IMR-90 (cell line): Measurements from ENCODE around the gene HARS1. TPM values are rescaled to one million over a fixed set of nuclear protein-coding genes. Genes with fewer than 3 reads are reported as not detected.

ENCODE experiments used
- ATAC-seq: fragments of 200-7000 bp; cut with Tn5 transposase; 2 replicates; pipeline ENCODE4 v1.9.1; 2020; ENCODE audit warnings: low read depth, mild to moderate bottlenecking, moderate library complexity
- BruUV-seq: library from RNA; stranded (reverse); fragments of 400-500 nt; replicated peaks from 2 replicates; lab custom pipeline; 2021; lab: Mats Ljungman, UMichigan
- CTCF ChIA-PET: fragments of 300-600 bp; formaldehyde crosslinking; extraction: SDS; loops from one replicate; lab custom pipeline; 2021; ENCODE audit warnings: antibody characterized with exemption; lab: Yijun Ruan, JAX
- POLR2A ChIA-PET: fragments of 300-600 bp; sonication (Branson Sonifier 250); formaldehyde crosslinking; loops from one replicate; lab custom pipeline; 2022; ENCODE audit warnings: antibody characterized with exemption; ENCODE audit not compliant: unreplicated experiment; lab: Charles Lee
- DNase-seq: peaks from one replicate; pipeline ENCODE4 v3.0.0; 2013
- H2AFZ ChIP-seq: replicated peaks from 2 replicates; pipeline ENCODE3; 2013; ENCODE audit warnings: low read length, mild to moderate bottlenecking; ENCODE audit not compliant: poor library complexity
- H2AK5ac ChIP-seq: 2 replicates; pipeline ENCODE4 v1.6.1; 2013; ENCODE audit warnings: low read depth, low read length, inconsistent platforms
- H2AK9ac ChIP-seq: replicated peaks from 2 replicates; pipeline ENCODE3; 2013; ENCODE audit warnings: mild to moderate bottlenecking, low read depth, low read length, moderate library complexity; ENCODE audit not compliant: poor library complexity
- H2BK120ac ChIP-seq: 2 replicates; pipeline ENCODE4 v1.6.1; 2013; ENCODE audit warnings: low read depth, low read length, inconsistent platforms
- H2BK15ac ChIP-seq: 3 replicates; pipeline ENCODE4 v1.6.1; 2013; ENCODE audit warnings: low read depth, low read length, inconsistent platforms
- H2BK20ac ChIP-seq: 2 replicates; pipeline ENCODE4 v1.6.1; 2013; ENCODE audit warnings: low read depth, mild to moderate bottlenecking, inconsistent platforms, low read length, moderate library complexity
- H2BK5ac ChIP-seq: 2 replicates; pipeline ENCODE4 v1.6.1; 2013; ENCODE audit warnings: mild to moderate bottlenecking, low read depth, low read length, inconsistent platforms; ENCODE audit not compliant: poor library complexity, severe bottlenecking
- H3K14ac ChIP-seq: replicated peaks from 2 replicates; pipeline ENCODE4 v1.6.1; 2013; ENCODE audit warnings: low read depth, low read length, inconsistent platforms
- H3K18ac ChIP-seq: 2 replicates; pipeline ENCODE4 v1.6.1; 2013; ENCODE audit warnings: low read depth, low read length, control low read depth
- H3K23ac ChIP-seq: 2 replicates; pipeline ENCODE4 v1.6.1; 2013; ENCODE audit warnings: low read depth, low read length, inconsistent platforms
- H3K27ac ChIP-seq: 2 replicates; pipeline ENCODE4 v1.5.1; 2013; ENCODE audit warnings: mild to moderate bottlenecking, control low read depth, low read length; ENCODE audit not compliant: insufficient read depth
- H3K27me3 ChIP-seq: 2 replicates; pipeline ENCODE4 v1.6.1; 2013; ENCODE audit warnings: low read length; ENCODE audit not compliant: control insufficient read depth, insufficient read depth
- H3K36me3 ChIP-seq: 2 replicates; pipeline ENCODE4 v1.6.1; 2013; ENCODE audit warnings: low read length, mixed read lengths; ENCODE audit not compliant: control insufficient read depth, insufficient read depth
- H3K4ac ChIP-seq: 2 replicates; pipeline ENCODE4 v1.6.1; 2013; ENCODE audit warnings: low read depth, low read length, inconsistent platforms
- H3K4me1 ChIP-seq: 2 replicates; pipeline ENCODE4 v1.6.1; 2013; ENCODE audit warnings: low read length, mixed read lengths; ENCODE audit not compliant: control insufficient read depth, insufficient read depth
- H3K4me2 ChIP-seq: 2 replicates; pipeline ENCODE4 v1.6.1; 2013; ENCODE audit warnings: low read depth, mild to moderate bottlenecking, control low read depth, low read length, moderate library complexity
- H3K4me3 ChIP-seq: 2 replicates; pipeline ENCODE4 v1.5.1; 2013; ENCODE audit warnings: low read depth, mild to moderate bottlenecking, control low read depth, low read length, moderate library complexity; ENCODE audit not compliant: insufficient read depth
- H3K56ac ChIP-seq: 2 replicates; pipeline ENCODE4 v1.6.1; 2013; ENCODE audit warnings: low read length, inconsistent platforms; ENCODE audit not compliant: insufficient read depth; ENCODE audit errors: extremely low read depth
- H3K79me1 ChIP-seq, 2 experiments: 2 replicates each; pipeline ENCODE4 v1.6.1; 2013; ENCODE audit warnings: low read length in 2 of 2, inconsistent platforms in 1 of 2, low read depth in 1 of 2
- H3K9ac ChIP-seq: 2 replicates; pipeline ENCODE4 v1.6.1; 2013; ENCODE audit warnings: low read depth, low read length, control low read depth
- H3K9me1 ChIP-seq: 2 replicates; pipeline ENCODE4 v1.6.1; 2013; ENCODE audit warnings: low read length, inconsistent platforms; ENCODE audit not compliant: insufficient read depth
- H3K9me3 ChIP-seq: 2 replicates; pipeline ENCODE4 v1.6.1; 2013; ENCODE audit warnings: low read length; ENCODE audit not compliant: control insufficient read depth, insufficient read depth
- H4K20me1 ChIP-seq: 2 replicates; pipeline ENCODE4 v1.6.1; 2013; ENCODE audit warnings: low read length, inconsistent platforms; ENCODE audit not compliant: insufficient read depth
- H4K5ac ChIP-seq: 2 replicates; pipeline ENCODE4 v1.6.1; 2013; ENCODE audit warnings: mild to moderate bottlenecking, low read depth, low read length, control low read depth
- H4K8ac ChIP-seq, 2 experiments: 2 replicates each; pipeline ENCODE4 v1.6.1; 2013; ENCODE audit warnings: low read depth in 2 of 2, low read length in 2 of 2, control low read depth in 1 of 2, inconsistent platforms in 1 of 2
- H4K91ac ChIP-seq: 2 replicates; pipeline ENCODE4 v1.6.1; 2013; ENCODE audit warnings: low read depth, low read length, inconsistent platforms; ENCODE audit not compliant: insufficient read depth
- FOS ChIP-seq: fragments of 150-350 bp; IDR thresholded peaks from 2 replicates; pipeline ENCODE4 v1.6.1; 2016; ENCODE audit warnings: low read depth, low read length
- MAFK ChIP-seq: IDR thresholded peaks from 2 replicates; pipeline ENCODE4 v1.6.1; 2012; ENCODE audit warnings: low read depth, low read length, improper control_type of control experiment
- MXI1 ChIP-seq: IDR thresholded peaks from 2 replicates; pipeline ENCODE4 v1.6.1; 2012; ENCODE audit warnings: low read depth, mild to moderate bottlenecking, low read length, moderate library complexity, borderline replicate concordance
- RCOR1 ChIP-seq: IDR thresholded peaks from 2 replicates; pipeline ENCODE4 v1.6.1; 2012; ENCODE audit warnings: mild to moderate bottlenecking, low read length, improper control_type of control experiment; ENCODE audit not compliant: insufficient replicate concordance
- SMC3 ChIP-seq: fragments of 150-350 bp; IDR thresholded peaks from 2 replicates; pipeline ENCODE4 v1.6.1; 2016; ENCODE audit warnings: low read depth, mild to moderate bottlenecking, antibody characterized with exemption, low read length, moderate library complexity
- WGBS, 2 experiments: methylation state at CpG; one replicate each; pipeline versions ENCODE4 v1.1.5 to v1.1.7; 2013; ENCODE audit warnings: missing lambda C conversion rate in 2 of 2; ENCODE audit not compliant: insufficient read length in 1 of 2; ENCODE audit errors: extremely low coverage in 2 of 2; 5-methylcytosine and 5-hydroxymethylcytosine counted together
- dilution Hi-C: fragments of 300-500 bp; cut with HindIII; formaldehyde crosslinking; loops from one replicate; pipeline ENCODE4 v1.14.3; 2018; ENCODE audit warnings: low sequenced_read_pairs; ENCODE audit not compliant: unreplicated experiment
- in situ Hi-C: fragments of 300-500 bp; cut with MboI; formaldehyde crosslinking; loops from 3 replicates; pipeline ENCODE4 v1.14.3; 2019; ENCODE audit warnings: low sequenced_read_pairs, inconsistent platforms, mixed read lengths
- intact Hi-C: fragments of 100-400 bp; cut with micrococcal nuclease; formaldehyde crosslinking; loops from 2 replicates; pipeline ENCODE4 v1.10.0; 2022
- polyA plus RNA-seq, 3 experiments: library from polyadenylated mRNA; depleted of rRNA; stranded (reverse); fragments of >200 nt; gene quantifications; 2 replicates each; pipeline ENCODE4 v1.2.3, GENCODE V29; 2012; ENCODE audit warnings: low replicate concordance in 1 of 3
- total RNA-seq: library from RNA; depleted of rRNA; stranded (reverse); fragments of >200 nt; gene quantifications from 2 replicates; pipeline ENCODE4 v1.2.3, GENCODE V29; 2012

HARS1 gene
- total and polyA plus RNA-seq, 2 of the 4 experiments (the other 2 are of a cell fraction): 97.6 to 141 TPM

DNA sequence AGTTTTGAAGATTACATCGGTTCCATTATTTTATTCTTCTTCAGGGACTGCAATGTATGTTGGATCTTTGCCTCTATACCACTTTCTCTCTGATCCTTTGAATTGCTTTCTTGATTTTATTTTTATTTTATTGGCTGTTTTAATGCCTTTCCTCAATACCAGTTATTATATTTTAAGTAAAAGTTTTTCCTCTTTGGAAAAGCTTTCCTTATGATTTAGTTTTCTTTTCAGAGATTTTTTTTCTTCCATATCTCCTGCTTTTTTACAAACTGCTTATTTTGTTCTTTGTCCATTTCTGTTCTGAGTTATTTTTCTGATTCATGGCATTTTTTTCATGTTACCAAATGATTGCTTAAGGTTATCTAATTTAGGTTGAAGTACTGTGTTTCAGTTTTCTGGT, 20.6 kb upstream of the HARS1 start:
- no TSS peak for BruUV-seq
- in situ Hi-C loops: no loop called here

More for the DNA sequence above, 20.6 kb upstream of the HARS1 start:
- WGBS, 2 experiments: no CpG with 5 or more reads among the region's 1 CpG
- Histone ChIP-seq H3K14ac (no peak overlapping the region), H3K4me2 (no peak overlapping the region), H3K36me3 (no peaks in the 10 kb centered on the region; the same call in 1 of the 2 replicates), H3K18ac (no peak overlapping the region), H3K56ac (no peak overlapping the region), H2BK120ac (no peak overlapping the region), H2BK15ac (no peak overlapping the region), H4K5ac (no peak overlapping the region), H2BK5ac (no peak overlapping the region), H2BK20ac (no peak overlapping the region), H3K23ac (no peak overlapping the region), H4K20me1 (0 out of 2 replicates have a peak, but pooled peaks cover 5% of the 10 kb centered on the region), H4K8ac (no peak overlapping the region), H2AFZ (no peak overlapping the region), H2AK9ac (no peak overlapping the region), H3K9ac (no peak overlapping the region), H3K4me3 (no peak overlapping the region), H3K4ac (no peak overlapping the region), H3K27ac (no peak overlapping the region), H3K27me3 (no peaks in the 10 kb centered on the region), H3K9me1 (no peaks in the 10 kb centered on the region), H3K9me3 (no peaks in the 10 kb centered on the region), H4K91ac (no peak overlapping the region), H3K79me1 (no peaks in the 10 kb centered on the region), H2AK5ac (no peak overlapping the region), H3K4me1 (no peaks in the 10 kb centered on the region)
- no peak for ATAC-seq
- DNase-seq: no peak
- TF ChIP-seq FOS (no peak), RCOR1 (no peak), SMC3 (no peak), MAFK (no peak), MXI1 (no peak)
- intact Hi-C loops: no loop called here
- POLR2A ChIA-PET: interaction anchor here (0.9 kb wide), 1 partner anchor 12 kb away, joined by 4 read pairs; the partner anchor contains the start of gene ZMAT2
- dilution Hi-C loops: no loop called here
- CTCF ChIA-PET: interaction anchor here (0.5 to 0.6 kb wide), 2 partner anchors 8 to 412 kb away, joined by 3 to 5 read pairs; no protein-coding TSS in a partner anchor
